ENCODE results near the gene SYCE1L. TPM values are rescaled to one million over a fixed set of nuclear protein-coding genes. Genes with fewer than 3 reads are reported as not detected.

Gene SYCE1L
- polyA plus RNA-seq, 3 donors = 0.29 TPM; not detected in 2

- H3K27me3 ChIP-seq (ENCODE audit: control insufficient read depth in 2 of 2, insufficient read depth in 2 of 2, low read length in 2 of 2) = peaks cover 4 to 5% of the 10 kb centered on the region in 2 donors
- no peak overlapping the region for H3K27ac Mint-ChIP-seq
- H3K79me2 ChIP-seq (ENCODE audit: insufficient read depth, low read length) = no peaks in the 10 kb centered on the region
- no peak overlapping the region for H2AFZ ChIP-seq (ENCODE audit: insufficient read depth, low read depth, low read length, poor library complexity, severe bottlenecking)
- no peaks in the 10 kb centered on the region for H3K4me1 Mint-ChIP-seq
- no peak overlapping the region for H3K27ac ChIP-seq (ENCODE audit: low read depth in 1 of 2, low read length in 2 of 2)
- H3K4me2 ChIP-seq (replicated peaks; ENCODE audit: extremely low read depth, low read length, poor library complexity, severe bottlenecking) = no peak overlapping the region
- H3K4me1 ChIP-seq (ENCODE audit: control insufficient read depth in 1 of 2, insufficient read depth in 2 of 2, low read length in 2 of 2) = no peaks in the 10 kb centered on the region
- WGBS (ENCODE audit: insufficient coverage) = 0% methylated on average over 1 of the region's 5 CpGs
- DNase-seq = peak; percentile 15 to 41 (median 38)
- no peaks in the 10 kb centered on the region for H3K9me3 Mint-ChIP-seq
- H3K4me3 Mint-ChIP-seq = no peak overlapping the region
- peak; percentile 84 for TF ChIP-seq CTCF (IDR thresholded peaks at IDR 0.05)
- H3K9me3 ChIP-seq (replicated peaks in 1 of 2; ENCODE audit: control insufficient read depth in 1 of 2, insufficient read depth in 1 of 2, low read length in 2 of 2) = no peaks in the 10 kb centered on the region
- intact Hi-C loops (cut with micrococcal nuclease) = loop anchor here in 1 of 2 donors (5.0 kb wide), 1 partner anchor 1380 kb away; no protein-coding TSS in a partner anchor
- H3K9ac ChIP-seq (ENCODE audit: insufficient read depth, low read length, poor library complexity, severe bottlenecking) = no peak overlapping the region
- H3K4me3 ChIP-seq (replicated peaks in 1 of 3; ENCODE audit: low read depth in 2 of 3, low read length in 3 of 3) = no peak overlapping the region
- no peaks in the 10 kb centered on the region for H3K36me3 ChIP-seq (replicated peaks in 1 of 2; ENCODE audit: control insufficient read depth in 1 of 2, insufficient read depth in 2 of 2, low read length in 2 of 2)
- no peaks in the 10 kb centered on the region for H4K20me1 ChIP-seq (ENCODE audit: insufficient read depth, low read length)
- H3K27me3 Mint-ChIP-seq (ENCODE audit: low read depth in 3 of 3) = peaks cover 9 to 26% (median 13%) of the 10 kb centered on the region in 3 donors
- H3K36me3 Mint-ChIP-seq = no peaks in the 10 kb centered on the region
Observed at GRCh38 chr16:77171745-77172635, 27.2 kb upstream of the SYCE1L start.

DNA sequence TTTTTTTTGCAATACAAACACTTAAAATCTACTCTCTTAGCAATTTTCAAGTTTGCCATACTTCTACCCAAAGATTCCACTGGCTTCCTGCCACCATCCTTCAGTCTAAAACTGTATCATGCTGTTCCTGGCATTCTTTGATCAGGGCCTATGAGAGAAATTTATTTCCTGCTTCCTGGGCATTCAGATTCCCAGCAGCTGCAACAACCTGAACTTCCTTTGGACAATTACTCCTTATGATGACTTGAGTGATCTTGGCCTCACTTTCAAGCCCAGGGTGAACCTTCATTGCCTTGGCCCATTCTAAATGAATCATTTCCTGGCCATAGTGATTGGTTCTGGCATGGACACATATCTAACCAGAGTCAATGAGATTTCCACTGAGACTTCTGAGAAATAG is 26.3 kb upstream of the SYCE1L start:
- Histone ChIP-seq H2AFZ (ENCODE audit: insufficient read depth, low read depth, low read length, poor library complexity, severe bottlenecking) (peak overlapping the region; percentile 11), H3K79me2 (ENCODE audit: insufficient read depth, low read length) (no peaks in the 10 kb centered on the region), H4K20me1 (ENCODE audit: insufficient read depth, low read length) (no peaks in the 10 kb centered on the region), H3K9ac (ENCODE audit: insufficient read depth, low read length, poor library complexity, severe bottlenecking) (no peak overlapping the region), H3K4me1 (ENCODE audit: control insufficient read depth in 1 of 2, insufficient read depth in 2 of 2, low read length in 2 of 2) (no peaks in the 10 kb centered on the region), H3K27ac (ENCODE audit: low read depth in 1 of 2, low read length in 2 of 2) (no peak overlapping the region), H3K9me3 (replicated peaks in 1 of 2; ENCODE audit: control insufficient read depth in 1 of 2, insufficient read depth in 1 of 2, low read length in 2 of 2) (no peaks in the 10 kb centered on the region), H3K4me3 (replicated peaks in 1 of 3; ENCODE audit: low read depth in 2 of 3, low read length in 3 of 3) (no peak overlapping the region), H3K4me2 (replicated peaks; ENCODE audit: extremely low read depth, low read length, poor library complexity, severe bottlenecking) (no peak overlapping the region), H3K36me3 (replicated peaks in 1 of 2; ENCODE audit: control insufficient read depth in 1 of 2, insufficient read depth in 2 of 2, low read length in 2 of 2) (no peaks in the 10 kb centered on the region), H3K27me3 (ENCODE audit: control insufficient read depth in 2 of 2, insufficient read depth in 2 of 2, low read length in 2 of 2) (peaks cover 4 to 8% of the 10 kb centered on the region in 2 donors)
- Mint-ChIP-seq H3K36me3 (no peaks in the 10 kb centered on the region), H3K9me3 (no peaks in the 10 kb centered on the region), H3K4me3 (no peak overlapping the region), H3K27ac (no peak overlapping the region), H3K27me3 (ENCODE audit: low read depth in 3 of 3) (peaks cover 4 to 28% (median 15%) of the 10 kb centered on the region in 3 donors), H3K4me1 (no peaks in the 10 kb centered on the region)
- no peak for TF ChIP-seq CTCF (IDR thresholded peaks at IDR 0.05)
- no peak for DNase-seq
- intact Hi-C loops (cut with micrococcal nuclease) = loop anchor here in 1 of 2 donors (5.0 kb wide), 1 partner anchor 1381 kb away; no protein-coding TSS in a partner anchor

Data from CD14-positive monocyte (primary cell).